Fibroblast of skin of back (primary cell): Measurements from ENCODE around the gene PRG3.
"Not testable (repeated sequence)": the region's sequence is repeated elsewhere in the genome, so short reads cannot be mapped to it uniquely, and the experiment has no call there.

Experiments
- DNase-seq: peaks from one replicate; pipeline ENCODE4 v3.0.0-alpha.2; 2013

The PRG3 gene

DNA sequence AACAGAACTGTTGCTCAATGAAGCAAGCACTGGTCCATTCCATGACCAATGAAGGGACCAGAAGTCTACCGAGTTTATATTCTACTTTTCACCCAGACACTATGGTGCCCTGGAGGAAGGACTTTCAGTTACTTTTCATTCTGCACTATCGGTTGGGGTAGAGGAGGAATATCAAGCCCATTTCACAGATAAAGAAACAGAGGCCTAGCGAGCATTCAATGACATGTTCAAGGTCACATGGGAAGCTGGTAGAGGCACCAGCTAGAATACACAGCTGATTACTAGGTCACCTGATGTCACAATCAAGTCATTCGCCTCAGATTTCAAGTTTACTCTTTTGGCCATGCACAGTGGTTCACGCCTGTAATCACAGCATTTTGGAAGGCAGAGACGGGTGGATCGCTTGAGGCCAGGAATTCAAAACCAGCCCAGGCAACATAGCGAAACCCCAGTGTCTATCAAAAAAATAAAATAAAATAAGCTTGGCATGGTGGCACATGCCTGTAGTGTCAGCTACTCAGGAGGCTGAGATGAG lies 27.1 kb upstream of the PRG3 start:
- no peak for DNase-seq

DNA sequence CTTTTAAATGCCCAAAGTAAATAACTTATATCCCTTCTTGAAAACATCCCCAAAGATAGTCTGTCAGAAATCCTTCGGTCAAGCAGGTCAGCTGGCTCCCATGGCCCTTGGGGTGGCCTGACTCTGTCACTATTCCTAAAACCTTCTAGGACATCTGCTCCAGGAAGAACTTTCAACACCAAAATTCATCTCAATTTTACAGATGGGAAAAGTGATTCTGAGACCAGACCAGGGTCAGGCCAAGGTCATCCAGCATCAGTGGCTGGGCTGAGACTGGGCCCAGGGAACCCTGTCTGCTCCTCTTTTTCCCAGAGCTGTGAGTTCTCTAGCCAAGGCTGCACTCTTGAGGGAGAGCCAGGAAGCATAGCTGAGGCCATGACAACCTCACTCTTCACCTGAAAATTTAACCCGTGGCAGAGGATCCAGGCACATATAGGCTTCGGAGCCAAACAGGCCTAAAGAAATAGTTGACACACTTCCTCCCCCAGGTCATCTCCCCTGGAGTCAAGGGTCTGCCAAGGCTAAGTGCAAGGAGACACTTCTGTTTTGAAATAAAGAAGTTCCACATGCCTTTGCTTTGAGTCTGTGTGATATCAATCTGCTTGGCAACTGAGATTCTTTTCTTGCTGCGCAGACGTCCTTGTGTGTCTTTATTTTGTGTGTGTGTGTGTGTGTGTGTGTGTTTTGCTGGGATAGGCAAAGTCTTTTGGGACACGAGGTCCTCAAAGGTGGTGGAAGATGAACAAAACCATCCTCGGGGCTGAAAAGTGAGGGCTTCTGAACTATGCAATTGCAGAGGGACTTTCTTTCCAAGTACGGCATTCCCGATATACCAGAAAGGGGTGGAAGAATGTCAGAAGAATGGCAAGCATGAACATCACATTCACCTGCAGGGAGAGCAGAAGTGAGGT lies 26.3 kb upstream of the PRG3 start:
- no peak for DNase-seq

DNA sequence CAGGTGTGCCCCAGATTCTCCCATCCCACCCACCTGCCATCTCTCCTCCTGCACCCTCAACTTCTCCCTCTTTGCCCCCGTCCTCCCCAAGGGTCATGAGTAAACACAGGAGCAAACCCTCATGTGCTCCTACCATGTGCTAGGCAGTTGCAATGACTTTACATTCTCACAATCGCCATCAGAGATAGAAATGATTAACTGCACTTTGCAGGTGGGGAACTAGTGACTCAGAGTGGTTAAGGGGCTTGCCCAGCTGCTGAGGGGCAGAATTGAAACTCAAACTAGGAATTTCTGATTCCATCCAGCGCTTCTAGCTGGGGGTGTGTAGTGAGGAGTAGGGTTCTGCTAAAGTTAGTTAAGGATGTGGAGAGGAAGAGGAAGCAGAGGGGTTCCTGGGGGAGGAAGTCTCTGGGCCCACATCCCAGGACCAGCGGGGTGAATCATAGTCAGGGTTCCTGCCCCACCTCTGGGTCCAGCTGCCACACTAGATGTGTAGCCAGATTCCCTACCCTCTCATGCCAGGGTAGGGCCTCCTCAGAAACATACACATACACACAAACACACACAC lies 25.5 kb upstream of the PRG3 start:
- no peak for DNase-seq

DNA sequence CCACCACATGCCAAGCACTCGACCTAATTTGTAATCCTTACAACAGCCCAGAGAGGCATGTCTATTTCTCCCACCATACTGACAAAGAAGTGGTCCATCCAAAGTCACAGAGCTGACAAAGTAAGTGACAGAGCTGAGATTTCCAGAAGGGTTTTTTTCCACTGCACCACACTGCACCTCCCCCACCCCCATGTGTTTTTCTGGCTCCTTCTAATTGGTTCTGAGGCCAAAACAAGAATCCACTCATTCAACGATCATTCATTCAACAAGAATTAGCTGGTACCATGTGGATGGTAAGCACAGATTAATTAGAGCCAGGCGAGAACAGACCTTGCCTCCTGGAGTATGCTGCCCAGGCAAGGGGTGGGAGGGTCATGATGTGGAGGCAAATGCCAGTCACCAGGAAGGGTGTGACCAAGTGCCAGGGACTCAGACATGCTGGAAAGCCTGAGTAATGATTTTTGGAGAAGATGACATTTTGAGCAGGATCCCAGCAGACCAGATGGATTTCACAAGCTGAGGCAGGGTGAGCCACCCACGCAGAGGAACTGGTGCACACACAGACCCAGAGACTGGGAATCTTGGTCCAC lies 24.4 kb upstream of the PRG3 start:
- DNase-seq, result no peak

DNA sequence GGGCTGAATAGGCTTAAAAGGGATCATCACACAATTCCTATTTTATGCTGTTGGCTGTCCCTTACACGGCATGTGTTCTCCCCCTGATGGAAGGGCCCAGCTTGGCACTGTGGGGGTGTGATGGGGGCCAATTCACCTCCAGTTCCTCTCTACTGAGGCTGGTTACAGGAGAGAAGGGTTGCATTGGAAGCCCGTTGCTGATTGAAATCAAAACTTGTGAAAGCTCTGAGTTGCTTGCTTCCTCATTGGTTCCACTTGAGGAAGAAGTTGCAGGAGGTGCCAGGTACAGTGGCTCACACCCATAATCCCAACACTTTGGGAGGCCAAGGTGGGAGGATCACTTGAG lies 22.8 kb upstream of the PRG3 start:
- no peak for DNase-seq

DNA sequence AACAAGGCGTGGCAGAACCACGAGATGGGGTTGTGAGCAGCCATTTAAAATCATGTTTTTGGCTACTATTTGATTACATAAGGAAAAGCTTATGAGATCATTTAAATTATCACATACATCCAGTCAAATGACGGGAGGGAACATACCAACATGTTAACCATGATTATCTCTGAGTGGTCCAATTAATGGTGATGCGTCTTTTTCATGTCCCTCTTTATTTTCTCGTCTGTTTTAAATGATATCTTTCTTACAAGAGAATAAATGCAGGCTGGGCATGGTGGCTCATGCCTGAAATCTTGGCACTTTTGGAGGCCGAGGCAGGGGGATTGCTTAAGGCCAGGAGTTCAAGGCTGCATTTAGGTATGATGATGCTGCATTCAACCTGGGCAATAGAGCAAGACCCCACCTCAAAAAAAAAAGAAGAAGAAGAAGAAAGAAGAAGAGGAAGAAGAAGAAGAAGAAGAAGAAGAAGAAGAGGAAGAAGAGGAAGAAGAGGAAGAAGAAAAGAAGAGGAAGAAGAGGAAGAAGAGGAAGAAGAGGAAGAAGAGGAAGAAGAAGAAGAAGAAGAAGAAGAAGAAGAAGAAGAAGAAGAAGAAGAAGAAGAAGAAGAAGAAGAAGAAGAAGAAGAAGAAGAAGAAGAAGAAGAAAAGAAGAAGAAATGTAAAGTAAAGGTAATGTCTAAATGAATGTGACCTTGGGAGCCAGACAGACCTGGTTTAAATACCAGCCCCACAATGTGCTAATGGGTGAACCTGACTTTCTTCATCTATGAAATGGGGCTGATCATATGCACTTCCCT lies 22.3 kb upstream of the PRG3 start:
- not testable (repeated sequence) for DNase-seq

DNA sequence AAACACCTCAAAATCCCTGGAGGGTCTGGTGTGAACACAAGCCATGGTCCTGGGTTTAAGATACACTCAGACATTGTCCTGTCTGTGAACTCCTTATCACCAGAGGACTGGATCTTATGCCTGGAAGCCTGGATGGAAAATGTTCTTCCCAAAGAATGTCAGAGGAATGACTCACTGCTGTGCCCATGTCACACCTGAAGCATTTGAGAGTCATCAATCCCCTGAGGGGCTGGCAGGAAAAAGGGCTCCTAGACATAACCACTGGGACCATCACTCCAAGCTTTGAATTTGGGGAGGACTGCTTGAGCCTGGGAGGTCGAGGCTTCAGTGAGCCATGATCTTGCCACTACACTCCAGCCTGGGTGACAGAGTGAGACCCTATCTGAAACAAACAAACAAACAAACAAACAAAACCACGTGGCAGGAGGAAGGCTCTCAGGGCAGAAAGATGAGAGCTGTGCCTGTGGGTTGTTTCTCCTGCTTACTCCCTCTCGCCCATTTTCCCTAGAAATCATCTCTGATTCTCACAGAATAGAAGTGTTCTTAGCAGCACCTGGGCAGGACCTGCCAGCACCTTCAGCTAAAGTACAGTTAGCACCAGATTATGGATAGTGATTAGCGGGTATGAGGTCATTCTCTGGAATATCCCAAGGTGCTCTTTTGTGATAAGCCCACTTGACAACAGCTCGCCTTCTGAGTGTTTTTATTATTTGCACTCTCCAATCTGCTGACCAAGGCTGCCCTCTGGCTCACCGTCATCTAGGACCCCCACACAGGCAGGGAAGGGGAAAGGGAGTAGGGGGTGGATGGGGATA lies 21.4 kb upstream of the PRG3 start:
- DNase-seq, result peak; percentile 15

DNA sequence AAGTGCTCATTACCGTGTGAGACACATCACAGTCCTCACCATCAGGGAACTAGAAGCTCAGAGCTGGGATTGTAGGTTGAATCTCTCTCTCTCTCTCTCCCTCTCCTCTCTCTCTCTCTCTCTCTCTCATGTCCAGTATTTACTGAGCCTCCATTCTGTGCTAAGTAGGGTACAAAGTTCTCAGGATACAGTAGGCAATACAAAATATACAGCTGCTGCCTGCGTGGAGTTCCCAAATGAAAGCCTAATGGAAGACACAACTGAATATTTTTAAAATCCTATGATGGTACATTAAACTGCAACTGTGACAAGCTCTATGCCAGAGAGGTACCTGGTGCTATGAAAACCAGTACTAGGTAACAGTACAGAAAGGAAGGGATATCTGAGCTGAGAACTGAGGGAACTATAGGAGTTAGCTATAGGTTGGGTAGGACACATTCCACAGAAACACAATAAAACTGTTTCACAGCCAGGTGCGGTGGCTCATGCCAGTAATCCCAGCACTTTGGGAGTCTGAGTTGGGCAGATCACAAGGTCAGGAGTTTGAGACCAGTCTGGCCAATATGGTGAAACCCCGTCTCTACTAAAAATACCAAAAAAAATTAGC lies 19.1 kb upstream of the PRG3 start:
- no peak for DNase-seq

DNA sequence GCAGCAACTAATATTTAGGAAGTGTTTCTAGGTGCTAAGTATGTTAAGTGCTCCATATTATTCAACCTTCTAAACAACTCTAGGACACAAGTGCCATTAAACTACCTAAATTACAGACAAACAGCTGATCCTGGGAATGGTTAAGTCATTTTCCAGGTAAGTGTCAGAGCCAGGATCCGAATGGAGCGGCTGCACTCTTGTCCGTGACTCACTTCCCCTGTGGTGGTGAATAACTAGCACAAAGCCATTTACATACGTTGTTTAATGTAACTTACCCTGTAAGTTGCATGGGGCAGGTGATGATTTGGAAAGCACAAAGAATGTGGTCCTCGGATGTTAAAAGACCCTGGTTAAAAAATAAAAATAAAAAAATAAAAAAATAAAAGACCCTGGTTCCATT lies 18.3 kb upstream of the PRG3 start:
- DNase-seq, result no peak

DNA sequence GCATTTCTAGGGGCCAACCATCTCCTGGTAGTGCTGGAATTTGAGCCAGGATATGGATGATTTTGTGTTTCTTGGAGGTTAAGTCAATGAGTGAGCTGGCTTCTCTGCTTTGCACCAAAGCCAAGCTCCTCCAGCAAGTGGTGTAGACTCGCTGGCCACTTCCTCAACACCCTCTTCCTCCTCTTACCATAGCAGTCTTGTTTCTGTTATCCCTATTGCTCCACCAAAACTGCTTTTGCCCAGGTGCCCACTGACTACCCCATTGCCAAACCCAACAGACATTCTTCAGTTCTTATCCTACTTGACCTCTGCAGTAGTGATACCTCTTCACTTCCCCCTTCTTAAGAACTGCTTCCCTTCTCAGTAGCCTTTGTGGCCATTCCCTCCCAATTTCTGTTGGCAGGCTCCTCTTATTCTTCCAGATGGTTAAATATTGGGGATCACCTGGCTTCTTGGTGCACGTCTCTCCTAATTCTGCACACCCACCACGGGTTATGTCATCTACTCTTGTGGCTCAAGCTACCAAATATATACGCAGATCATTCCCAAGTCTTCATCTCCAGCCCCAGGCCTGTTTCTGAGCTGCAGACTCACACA lies 16.5 kb upstream of the PRG3 start:
- DNase-seq, result no peak

DNA sequence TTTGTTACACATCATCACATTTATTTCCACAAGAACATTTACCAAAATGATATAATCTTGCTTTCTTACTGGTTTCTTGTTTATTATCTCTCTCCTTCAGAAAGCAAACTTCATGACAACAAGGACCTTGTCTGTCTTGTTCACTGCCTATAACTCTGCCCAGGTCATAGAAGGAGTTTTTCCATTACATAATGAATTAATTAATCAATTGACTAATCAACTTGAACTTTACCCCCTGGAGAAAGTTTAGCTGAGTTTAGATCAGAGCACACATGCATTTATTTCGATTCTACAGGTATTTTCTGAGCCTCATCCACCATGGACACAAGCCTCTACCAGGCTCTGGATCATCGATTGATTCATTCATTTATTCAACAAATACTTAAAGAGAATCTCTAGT lies 15.8 kb upstream of the PRG3 start:
- no peak for DNase-seq

DNA sequence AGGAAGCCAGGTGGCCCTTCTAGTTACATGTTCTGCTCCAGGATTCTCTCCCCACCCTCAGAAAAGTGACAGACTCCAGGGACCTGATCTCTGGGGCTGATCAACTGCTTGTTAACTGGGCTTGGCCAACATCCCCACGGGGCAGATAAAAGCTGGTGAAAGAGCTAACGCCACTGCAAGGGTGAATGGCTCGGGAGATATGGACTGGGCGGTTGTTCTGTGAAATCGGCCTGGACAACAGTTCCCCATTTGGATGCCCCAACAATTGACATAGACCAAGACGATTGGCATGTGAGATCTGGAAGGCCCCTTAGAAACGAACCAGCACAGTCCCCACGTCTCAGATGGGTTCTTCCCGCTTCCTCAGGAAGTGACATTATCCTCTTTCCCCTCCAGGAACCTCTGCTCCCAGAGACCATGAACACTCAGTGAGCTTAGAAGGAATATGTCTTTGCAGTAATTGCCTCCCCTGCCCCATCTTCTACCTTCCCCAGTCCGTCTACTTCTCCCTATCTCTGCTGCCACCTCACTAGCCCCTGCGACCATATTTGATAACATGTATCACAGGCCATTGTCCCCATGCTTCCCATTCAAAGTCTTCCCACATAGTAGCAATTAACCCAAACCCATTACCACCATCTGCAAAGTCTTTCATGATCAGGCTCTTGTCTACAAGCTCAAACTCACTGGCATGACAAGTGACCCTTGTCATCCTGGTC lies 15.1 kb upstream of the PRG3 start:
- DNase-seq, result no peak

DNA sequence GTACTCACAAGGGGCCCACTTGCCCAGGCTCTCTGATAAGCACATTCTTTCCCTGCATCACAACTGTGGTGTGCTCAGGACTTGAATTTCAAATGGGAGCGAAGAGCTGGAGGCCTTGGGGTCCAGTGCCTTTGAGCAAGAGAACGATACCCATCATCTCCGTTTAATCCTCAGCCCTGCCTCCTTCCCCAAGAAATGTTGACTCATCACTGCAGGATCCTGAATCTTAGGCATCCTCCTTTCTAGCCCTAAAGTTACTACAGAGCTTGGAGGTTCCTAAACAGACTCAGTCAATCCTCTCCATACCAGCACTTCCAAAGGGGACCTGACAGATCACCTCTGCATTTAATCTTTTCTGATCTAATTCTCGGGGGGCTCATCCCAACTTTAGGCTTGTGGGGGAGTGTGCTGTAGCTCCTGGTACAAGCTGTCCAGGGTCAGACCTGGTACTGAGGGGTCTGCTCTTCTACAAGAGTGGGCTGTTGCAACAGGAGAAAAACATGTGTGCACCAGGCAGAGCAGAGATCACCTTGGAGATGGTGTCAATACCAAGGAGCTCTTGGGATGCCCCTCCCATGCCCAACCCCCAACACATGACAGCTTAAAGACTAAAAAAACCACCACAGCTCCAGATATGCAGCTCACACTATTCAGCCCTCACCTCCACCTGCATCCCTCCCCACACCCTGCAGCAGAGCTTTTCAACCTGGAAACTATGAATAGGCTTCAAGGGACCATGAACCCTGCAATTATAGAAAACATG lies 13.4 kb upstream of the PRG3 start:
- DNase-seq, result no peak

DNA sequence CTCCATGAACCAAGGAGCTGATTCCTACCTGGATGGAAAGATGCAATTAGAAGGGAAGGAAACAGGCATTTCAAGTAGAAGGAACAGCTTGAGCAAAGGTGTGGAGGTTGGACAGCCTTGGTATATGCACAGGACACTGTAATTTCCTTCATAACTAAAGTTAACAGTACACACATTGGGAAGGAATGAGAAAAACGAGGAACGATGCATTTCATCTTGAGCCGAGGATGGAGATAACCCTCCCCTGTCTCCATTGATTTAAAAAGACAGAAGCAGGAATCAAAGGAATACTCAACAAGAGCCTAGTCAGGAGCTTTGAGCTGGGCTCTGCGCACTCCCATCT lies 11.8 kb upstream of the PRG3 start:
- no peak for DNase-seq

DNA sequence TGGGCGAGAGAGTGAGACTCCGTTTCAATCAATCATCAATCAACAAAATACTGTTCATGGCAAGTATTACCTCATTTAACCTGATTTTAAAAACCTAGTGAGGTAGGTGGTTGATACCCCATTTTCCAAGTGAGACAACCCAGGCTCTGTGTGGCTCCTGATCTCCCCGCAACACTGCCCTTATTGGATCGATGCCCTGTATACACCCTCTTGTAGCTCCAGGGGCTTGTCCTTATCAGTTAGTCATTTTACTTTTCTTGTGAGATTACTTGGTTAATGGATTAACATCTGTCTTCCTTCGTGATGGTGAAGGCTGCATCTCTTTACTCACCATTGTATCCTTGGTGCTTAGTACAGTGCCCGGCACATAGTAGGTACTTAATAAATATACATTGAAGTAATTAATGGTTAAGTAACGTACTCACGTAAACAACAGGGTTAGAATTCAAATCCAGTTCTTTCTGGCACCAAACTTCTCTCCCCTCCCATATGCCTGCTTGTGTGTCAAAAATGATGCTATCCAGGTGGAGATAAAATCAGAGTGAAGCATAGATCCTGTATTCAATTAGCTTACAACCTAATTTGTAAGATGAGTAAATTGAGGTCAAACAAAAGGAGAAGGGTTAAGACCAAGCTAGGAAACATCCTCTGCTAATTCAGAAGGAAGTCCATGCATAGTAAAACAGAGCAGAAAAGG lies 11.3 kb upstream of the PRG3 start:
- DNase-seq, result no peak

DNA sequence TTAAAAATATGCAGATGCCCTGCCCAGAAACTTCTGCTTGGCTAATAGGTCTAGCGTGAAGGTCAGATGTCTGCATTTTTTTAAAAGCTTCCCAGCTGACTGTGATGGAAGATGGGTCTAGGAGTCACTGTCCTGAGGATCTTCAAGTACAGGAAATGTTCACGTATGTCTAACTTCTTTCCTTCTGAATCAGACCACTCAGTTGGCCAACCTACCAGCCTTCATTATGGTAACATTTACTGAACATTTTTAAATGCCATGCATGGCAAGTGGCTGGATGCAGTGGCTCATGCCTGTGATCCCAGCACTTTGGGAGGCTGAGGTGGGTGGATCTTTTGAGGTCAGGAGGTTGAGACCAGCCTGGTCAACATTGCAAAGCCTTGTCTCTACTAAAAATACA lies 10.6 kb upstream of the PRG3 start:
- DNase-seq, result no peak

DNA sequence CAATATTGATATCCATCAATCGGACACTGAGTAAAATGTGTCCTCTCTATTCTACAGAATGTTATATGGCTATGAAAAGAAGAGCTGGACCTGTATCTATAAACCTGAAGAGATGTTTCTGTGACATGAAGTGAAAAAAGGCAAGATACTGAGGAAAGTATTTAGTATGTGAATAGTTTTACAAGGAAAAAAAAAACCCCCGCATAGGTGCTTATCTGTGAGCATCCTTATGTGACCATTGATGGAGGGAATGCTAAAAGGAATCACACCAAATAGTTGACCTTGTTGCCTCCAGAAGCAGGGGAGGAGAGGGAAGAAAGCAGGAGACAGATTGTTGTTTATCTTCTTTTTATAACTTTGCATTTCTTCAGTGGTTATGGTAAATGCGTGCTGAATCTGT lies 10.2 kb upstream of the PRG3 start:
- DNase-seq, result no peak

DNA sequence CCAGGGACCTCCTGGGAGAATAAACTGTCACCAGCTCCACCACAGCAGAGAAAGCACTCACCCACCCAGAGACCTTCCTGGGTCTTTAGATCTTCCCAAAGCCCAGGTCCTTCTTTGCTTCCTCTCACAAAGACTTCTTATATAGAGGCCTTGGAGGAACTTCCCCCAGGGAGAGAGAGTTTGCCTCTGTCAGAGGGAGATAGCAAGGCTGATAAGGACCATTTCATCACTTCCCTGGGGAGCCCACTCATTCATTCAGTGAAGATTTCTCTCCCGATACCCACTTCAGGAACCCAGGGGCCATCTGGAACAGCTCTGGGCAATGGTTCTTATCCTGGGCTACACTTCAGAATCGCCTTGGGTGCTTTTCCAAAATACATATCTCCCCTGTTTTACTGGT lies 9.6 kb upstream of the PRG3 start, which contains the start of gene PRG2:
PRG2 (minus strand) TSS at position 116 of the 400 bp plus-strand sequence. CDS start 706 bp downstream, outside the sequence.
- no peak for DNase-seq
